ENCODE data around the gene AP3S2. TPM values are rescaled to one million over a fixed set of nuclear protein-coding genes. Genes with fewer than 3 reads are reported as not detected.

Gene AP3S2
- total and polyA plus RNA-seq, 2 donors (not counting 1 experiment from before 2014, with no cell fraction given), result 11.3 to 32.3 TPM

GRCh38 chr15:89822611-89822950, 71.2 kb downstream of the AP3S2 start:
- peaks cover 13% of the 10 kb centered on the region for H3K4me1 Mint-ChIP-seq
- ChIA-PET CTCF (interaction anchor here (1.1 kb wide), 1 partner anchor 52 kb away, joined by 3 read pairs; no protein-coding TSS in a partner anchor), POLR2A (no interaction called here)
- peaks cover 6 to 13% of the 10 kb centered on the region in 2 donors for H3K4me1 ChIP-seq (ENCODE audit: control insufficient read depth in 2 of 2, insufficient read depth in 2 of 2, low read length in 2 of 2)
- no peak overlapping the region for H3K4me2 ChIP-seq (replicated peaks; ENCODE audit: low read depth, low read length, poor library complexity, severe bottlenecking)
- H3K79me2 ChIP-seq (ENCODE audit: control insufficient read depth, insufficient read depth, low read length), result no peaks in the 10 kb centered on the region
- no peaks in the 10 kb centered on the region for H4K20me1 ChIP-seq (ENCODE audit: control insufficient read depth, insufficient read depth, low read length, poor library complexity, severe bottlenecking)
- TF ChIP-seq CTCF (IDR thresholded peaks at IDR 0.05), result no peak
- WGBS (ENCODE audit: insufficient coverage), result 94% methylated on average over 5 of the region's 5 CpGs
- H3K4me3 Mint-ChIP-seq, result no peak overlapping the region
- no peak overlapping the region for H3K4me3 ChIP-seq (ENCODE audit: control extremely low read depth in 1 of 5, extremely low read depth in 1 of 5, insufficient read depth in 1 of 5, low read depth in 2 of 5, low read length in 4 of 5)
- DNase-seq (no peak), ATAC-seq (ENCODE audit: low read depth) (no peak)
- H3K9me3 ChIP-seq (ENCODE audit: control extremely low read depth in 1 of 3, control insufficient read depth in 2 of 3, insufficient read depth in 1 of 3, low read length in 2 of 3), result peaks cover 0 to 4% (median 0%) of the 10 kb centered on the region in 3 donors
- H3K9me3 Mint-ChIP-seq (ENCODE audit: insufficient read depth), result no peaks in the 10 kb centered on the region
- H3K36me3 ChIP-seq (replicated peaks in 1 of 2; ENCODE audit: control extremely low read depth in 1 of 2, control insufficient read depth in 1 of 2, extremely low read depth in 1 of 2, insufficient read depth in 2 of 2, low read length in 1 of 2), result no peaks in the 10 kb centered on the region
- H3K27ac ChIP-seq (ENCODE audit: low read length in 2 of 2), result no peak overlapping the region
- H3K27me3 ChIP-seq (replicated peaks in 1 of 4; ENCODE audit: control extremely low read depth in 1 of 4, control insufficient read depth in 3 of 4, insufficient read depth in 4 of 4, low read length in 3 of 4), result peaks cover 0 to 7% (median 0%) of the 10 kb centered on the region in 4 experiments
- H3K27ac Mint-ChIP-seq, result no peak overlapping the region
- H3K9ac ChIP-seq (ENCODE audit: low read length), result no peak overlapping the region
- intact Hi-C loops (cut with micrococcal nuclease), result no loop called here
- no peak overlapping the region for H2AFZ ChIP-seq (ENCODE audit: insufficient read depth, low read depth, low read length, poor library complexity, severe bottlenecking)
- peaks cover 35% of the 10 kb centered on the region for H3K27me3 Mint-ChIP-seq

GRCh38 chr15:89822026-89822425, 71.8 kb downstream of the AP3S2 start:
- Histone ChIP-seq H3K4me3 (ENCODE audit: control extremely low read depth in 1 of 5, extremely low read depth in 1 of 5, insufficient read depth in 1 of 5, low read depth in 2 of 5, low read length in 4 of 5) (no peak overlapping the region), H3K9ac (ENCODE audit: low read length) (no peak overlapping the region), H3K36me3 (replicated peaks in 1 of 2; ENCODE audit: control extremely low read depth in 1 of 2, control insufficient read depth in 1 of 2, extremely low read depth in 1 of 2, insufficient read depth in 2 of 2, low read length in 1 of 2) (no peaks in the 10 kb centered on the region), H3K27me3 (replicated peaks in 1 of 4; ENCODE audit: control extremely low read depth in 1 of 4, control insufficient read depth in 3 of 4, insufficient read depth in 4 of 4, low read length in 3 of 4) (peaks cover 0 to 7% (median under 1%) of the 10 kb centered on the region in 4 experiments), H3K4me2 (replicated peaks; ENCODE audit: low read depth, low read length, poor library complexity, severe bottlenecking) (no peak overlapping the region), H3K9me3 (ENCODE audit: control extremely low read depth in 1 of 3, control insufficient read depth in 2 of 3, insufficient read depth in 1 of 3, low read length in 2 of 3) (peaks cover 0 to 4% (median 0%) of the 10 kb centered on the region in 3 donors), H4K20me1 (ENCODE audit: control insufficient read depth, insufficient read depth, low read length, poor library complexity, severe bottlenecking) (no peaks in the 10 kb centered on the region), H3K27ac (ENCODE audit: low read length in 2 of 2) (no peak overlapping the region), H3K4me1 (ENCODE audit: control insufficient read depth in 2 of 2, insufficient read depth in 2 of 2, low read length in 2 of 2) (peaks cover 6 to 13% of the 10 kb centered on the region in 2 donors), H2AFZ (ENCODE audit: insufficient read depth, low read depth, low read length, poor library complexity, severe bottlenecking) (no peak overlapping the region), H3K79me2 (ENCODE audit: control insufficient read depth, insufficient read depth, low read length) (no peaks in the 10 kb centered on the region)
- CTCF ChIA-PET, result interaction anchor here (1.1 kb wide), 1 partner anchor 53 kb away, joined by 3 read pairs; no protein-coding TSS in a partner anchor
- Mint-ChIP-seq H3K4me1 (peaks cover 13% of the 10 kb centered on the region), H3K27me3 (peaks cover 38% of the 10 kb centered on the region), H3K4me3 (no peak overlapping the region), H3K9me3 (ENCODE audit: insufficient read depth) (no peaks in the 10 kb centered on the region), H3K27ac (no peak overlapping the region)
- 77% methylated on average over 10 of the region's 11 CpGs for WGBS (ENCODE audit: insufficient coverage)
- TF ChIP-seq EZH2 (IDR thresholded peaks at IDR 0.05; ENCODE audit: borderline replicate concordance, insufficient read depth, low read depth, low read length, poor library complexity, severe bottlenecking), result no peak
- TF ChIP-seq CTCF (IDR thresholded peaks at IDR 0.05), result no peak
- POLR2A ChIA-PET, result no interaction called here
- ATAC-seq (ENCODE audit: low read depth) (peak; percentile 10), DNase-seq (no peak)
- intact Hi-C loops (cut with micrococcal nuclease), result no loop called here

All from B cell (primary cell).